GM19397 (cell line): ENCODE results near the gene FAM209B.
"Not testable (repeated sequence)": the region's sequence is repeated elsewhere in the genome, so short reads cannot be mapped to it uniquely, and the experiment has no call there.

Experiments used
- ATAC-seq: cut with Tn5 transposase; IDR thresholded peaks from one replicate; pipeline ENCODE4 v1.9.1; 2021; ENCODE audit warnings: mild to moderate bottlenecking, moderate library complexity; ENCODE audit not compliant: unreplicated experiment

Gene FAM209B

GRCh38 chr20:56537997-56538396 is 5.0 kb downstream of the FAM209B start:
- ATAC-seq: no peak

DNA sequence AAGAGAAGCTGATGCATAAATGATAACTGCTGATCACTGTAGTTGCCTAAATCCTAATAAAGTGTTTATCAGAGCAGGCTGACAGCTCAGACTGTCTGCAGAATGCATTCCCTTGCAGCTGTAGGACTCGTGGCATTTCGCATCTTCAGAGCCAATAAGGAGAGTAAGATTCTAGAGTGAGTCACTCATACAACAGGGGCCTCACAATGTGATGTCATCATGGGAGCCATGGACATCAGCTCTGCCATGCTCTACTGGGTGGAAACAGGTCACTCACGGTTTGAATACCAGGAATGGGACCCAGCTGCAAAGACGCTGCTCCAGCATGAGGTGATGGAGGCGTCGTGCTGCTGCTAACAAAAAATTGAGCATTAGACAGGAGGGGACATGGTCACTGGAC is 7.4 kb downstream of the FAM209B start:
- ATAC-seq: no peak

GRCh38 chr20:56542489-56543030 is 9.5 kb downstream of the FAM209B start:
- no peak for ATAC-seq

- ATAC-seq: no peak
These were observed 18.5 kb downstream of the FAM209B start for GRCh38 chr20:56551571-56551970.

GRCh38 chr20:56552911-56553629 is 20.0 kb downstream of the FAM209B start:
- ATAC-seq: no peak

GRCh38 chr20:56554869-56555268 is 21.8 kb downstream of the FAM209B start:
- peak; percentile 78 for ATAC-seq

DNA sequence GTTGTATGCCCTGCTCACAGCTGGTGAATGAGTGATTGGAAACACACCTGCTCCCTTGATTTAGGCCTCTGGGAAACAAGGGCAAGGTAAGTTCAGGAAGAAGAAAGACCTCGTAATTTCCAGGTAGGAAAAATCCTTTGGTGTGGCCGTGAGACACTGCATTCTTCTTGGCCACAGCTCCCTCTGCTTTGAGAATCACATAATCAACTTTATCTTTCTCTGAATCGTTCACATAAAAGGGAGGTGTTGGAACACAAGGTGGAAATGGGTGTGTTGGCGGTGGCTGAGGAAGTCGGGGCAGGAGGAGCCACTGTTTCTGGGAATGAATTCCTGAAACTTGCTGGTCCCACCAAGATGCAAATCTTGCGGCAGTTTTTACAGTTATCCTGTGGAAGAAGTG is 25.9 kb downstream of the FAM209B start:
- ATAC-seq: no peak

GRCh38 chr20:56564526-56564925 is 31.5 kb downstream of the FAM209B start:
- ATAC-seq: not testable (repeated sequence)

DNA sequence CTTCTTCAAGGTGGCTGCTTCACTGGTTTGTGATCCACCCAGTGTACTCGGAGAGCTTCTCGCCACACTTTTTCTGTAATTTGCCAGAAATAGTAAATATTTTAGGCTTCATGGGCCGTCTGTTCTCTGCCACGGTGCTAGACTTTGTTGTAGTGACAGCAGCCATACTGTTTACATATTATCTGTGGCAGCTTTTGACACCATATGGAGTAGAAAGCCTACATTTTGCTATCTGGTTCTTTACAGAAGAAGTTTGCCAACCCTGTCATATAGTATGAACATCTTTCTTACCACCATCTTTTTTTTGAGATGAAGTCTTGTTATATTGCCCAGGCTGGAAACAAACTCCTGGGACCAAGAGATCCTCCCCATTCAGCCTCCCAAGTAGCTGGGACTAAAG is 32.5 kb downstream of the FAM209B start:
- no peak for ATAC-seq

GRCh38 chr20:56566621-56567020 is 33.6 kb downstream of the FAM209B start:
- no peak for ATAC-seq

- no peak for ATAC-seq
These were observed 37.8 kb downstream of the FAM209B start for GRCh38 chr20:56570832-56571231.

- ATAC-seq: no peak
These were observed 39.1 kb downstream of the FAM209B start for GRCh38 chr20:56572172-56572571.

DNA sequence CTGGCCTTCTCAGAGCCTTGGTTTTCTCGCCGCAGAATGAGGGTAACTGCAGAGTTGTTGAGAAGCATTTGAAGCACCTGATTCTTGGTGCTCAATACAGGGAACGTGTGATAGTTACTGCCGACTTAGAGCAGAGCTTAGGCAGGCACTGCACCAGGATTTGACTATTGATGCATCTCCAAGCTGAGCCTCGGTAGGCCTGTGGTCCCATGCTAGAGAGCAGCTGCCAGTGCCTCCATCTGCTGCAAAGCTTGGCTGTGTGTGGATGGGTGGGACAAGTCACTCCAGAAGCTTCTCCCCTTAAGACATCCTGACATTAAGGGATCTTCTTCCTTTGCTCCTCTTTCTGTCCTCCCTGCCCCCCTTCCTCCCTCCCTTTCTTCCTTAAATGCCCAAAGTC is 40.9 kb downstream of the FAM209B start:
- ATAC-seq: no peak

DNA sequence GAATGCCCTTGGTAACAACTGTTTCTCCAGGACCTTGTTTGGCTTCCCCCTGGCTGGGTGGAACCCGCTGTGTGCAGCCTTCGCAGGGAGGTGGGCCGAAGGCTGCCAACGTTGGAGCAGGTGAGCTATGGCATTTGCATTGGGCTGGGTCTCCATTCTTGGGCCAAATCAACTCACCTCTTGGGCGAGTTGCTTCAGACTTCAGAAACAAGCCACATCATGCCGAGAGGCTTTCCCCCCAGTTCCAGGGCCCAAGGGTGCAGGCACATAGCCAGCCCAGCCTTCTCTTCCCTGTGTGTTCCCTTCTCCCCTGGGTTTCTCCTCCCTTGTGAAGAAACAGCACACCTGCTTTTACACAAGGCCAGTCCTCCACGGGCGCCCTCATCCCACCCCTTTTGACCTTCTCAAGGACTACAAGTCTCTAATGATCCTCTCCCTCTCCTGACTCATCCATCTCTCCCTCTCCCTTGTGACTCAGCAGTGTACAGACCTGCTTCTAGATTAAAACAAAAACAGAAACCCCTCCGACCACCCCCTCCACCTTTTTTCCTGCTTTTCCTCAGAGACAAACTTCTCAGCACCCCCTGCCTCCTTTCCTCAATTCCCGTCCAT is 41.6 kb downstream of the FAM209B start:
- no peak for ATAC-seq

DNA sequence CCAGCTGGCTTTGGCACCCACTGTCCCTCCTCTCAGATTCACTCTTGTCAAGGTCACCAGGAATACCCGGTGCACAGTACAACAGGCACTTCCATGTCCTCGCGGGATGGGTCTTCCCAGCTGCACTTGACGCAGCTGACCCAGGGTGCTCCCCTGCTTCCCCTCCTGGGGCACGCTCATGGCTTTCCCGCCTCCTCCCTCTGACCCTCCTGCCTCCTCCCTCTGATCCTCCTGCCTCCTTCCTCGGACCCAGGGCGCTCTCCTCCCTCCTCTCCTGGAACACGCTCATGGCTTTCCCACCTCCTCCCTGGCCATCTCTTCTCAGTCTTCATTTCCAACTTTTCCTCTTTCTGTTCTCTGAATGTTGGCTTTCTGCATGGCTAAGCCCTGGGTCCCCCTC is 42.1 kb downstream of the FAM209B start:
- ATAC-seq: no peak

DNA sequence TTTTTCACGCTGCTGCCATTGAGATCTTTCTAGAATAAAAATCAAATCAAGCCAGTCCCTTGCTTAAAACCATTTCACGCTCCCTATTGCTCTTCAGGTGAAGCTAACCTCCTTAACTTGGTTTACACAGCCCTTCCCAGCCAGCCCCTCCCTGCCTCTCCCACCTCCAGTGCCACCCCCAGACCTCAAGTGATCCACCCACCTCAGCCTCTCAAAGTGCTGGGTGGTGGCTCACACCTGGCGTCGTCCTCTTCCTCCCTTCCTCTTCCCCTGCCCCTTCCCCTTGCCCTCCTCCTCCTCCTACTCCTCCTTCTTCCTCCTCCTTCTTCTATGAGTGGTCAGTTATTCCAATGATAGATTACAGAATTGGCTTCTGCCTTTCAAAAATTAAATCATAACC is 42.9 kb downstream of the FAM209B start:
- no peak for ATAC-seq

DNA sequence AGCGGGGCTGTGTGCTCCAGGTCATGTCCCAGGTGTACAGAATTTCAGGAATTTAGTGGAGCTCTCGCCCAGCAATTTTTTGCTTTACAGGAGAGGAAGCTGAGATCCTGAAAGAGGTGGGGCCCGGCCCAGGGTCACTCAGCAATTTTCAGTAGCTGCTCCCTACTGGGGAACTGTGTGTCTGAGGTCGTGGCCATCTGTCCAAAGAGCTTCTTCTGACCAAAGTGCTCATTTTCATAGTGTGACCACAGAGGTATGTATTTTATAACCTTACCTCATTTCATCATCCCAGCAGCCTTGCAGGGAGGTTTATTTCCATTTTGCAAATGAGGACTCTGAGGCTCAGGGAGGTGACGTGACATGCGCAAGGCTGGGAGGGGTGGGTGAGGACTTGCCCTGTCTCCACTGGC is 46.3 kb downstream of the FAM209B start:
- no peak for ATAC-seq

DNA sequence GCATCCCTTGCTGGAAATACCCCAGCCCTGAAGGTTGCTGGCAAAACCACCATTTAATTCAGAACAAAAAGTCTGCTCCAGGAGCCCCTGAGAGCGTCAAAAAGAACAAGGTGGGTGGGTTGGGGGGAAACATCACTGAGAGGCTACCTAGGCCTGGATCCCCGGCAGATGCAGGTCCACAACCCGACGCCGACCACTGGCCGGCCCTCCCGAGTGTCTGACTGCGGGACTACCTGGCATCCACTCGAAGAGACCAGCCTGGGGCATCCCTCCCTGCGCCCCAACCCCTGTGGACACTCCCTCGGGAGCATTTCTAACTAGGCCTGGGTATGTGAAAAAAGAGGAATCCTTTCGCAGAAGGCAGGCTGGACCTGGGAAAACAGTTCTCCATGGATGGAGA is 47.2 kb downstream of the FAM209B start:
- no peak for ATAC-seq

DNA sequence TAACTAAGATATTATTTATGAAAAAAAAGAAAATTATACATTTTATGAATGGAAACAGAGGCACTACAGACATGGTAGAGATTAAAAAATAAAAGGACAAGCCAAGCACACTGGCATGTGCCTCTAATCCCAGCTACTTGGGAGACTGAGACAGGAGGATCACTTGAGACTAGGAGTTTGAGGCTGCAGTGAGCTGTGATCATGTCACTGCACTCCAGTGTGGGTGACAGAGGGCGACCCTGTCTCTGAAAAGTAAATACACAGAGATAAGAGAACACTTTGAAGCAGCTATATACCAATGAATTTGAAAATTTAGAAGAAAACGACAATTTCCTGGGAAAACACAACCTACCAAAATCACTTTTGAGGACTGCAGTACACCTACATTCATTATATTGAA is 48.7 kb downstream of the FAM209B start:
- ATAC-seq: no peak

GRCh38 chr20:56582542-56582941 is 49.5 kb downstream of the FAM209B start:
- ATAC-seq: no peak

DNA sequence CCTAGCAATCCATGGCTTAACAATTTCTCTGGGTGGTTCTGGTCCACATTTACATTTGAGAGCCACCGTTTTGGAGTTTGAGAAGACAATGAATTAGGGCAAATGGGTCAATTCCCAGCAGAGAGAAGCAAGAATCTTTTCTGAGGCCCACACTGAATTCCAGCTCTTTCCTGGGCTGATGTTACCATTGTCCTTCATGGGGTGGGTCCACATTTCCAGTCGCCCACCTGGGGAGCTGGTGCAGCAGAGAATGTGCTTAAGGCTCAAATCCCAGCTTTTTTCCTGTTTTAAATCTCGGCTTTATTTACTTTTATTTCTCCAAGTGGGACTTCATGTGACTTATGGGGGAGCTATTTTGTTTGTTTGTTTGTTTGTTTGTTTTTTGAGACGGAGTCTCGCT is 51.9 kb downstream of the FAM209B start:
- ATAC-seq: no peak
